ENCODE measurements around the gene DTD2.

DNA sequence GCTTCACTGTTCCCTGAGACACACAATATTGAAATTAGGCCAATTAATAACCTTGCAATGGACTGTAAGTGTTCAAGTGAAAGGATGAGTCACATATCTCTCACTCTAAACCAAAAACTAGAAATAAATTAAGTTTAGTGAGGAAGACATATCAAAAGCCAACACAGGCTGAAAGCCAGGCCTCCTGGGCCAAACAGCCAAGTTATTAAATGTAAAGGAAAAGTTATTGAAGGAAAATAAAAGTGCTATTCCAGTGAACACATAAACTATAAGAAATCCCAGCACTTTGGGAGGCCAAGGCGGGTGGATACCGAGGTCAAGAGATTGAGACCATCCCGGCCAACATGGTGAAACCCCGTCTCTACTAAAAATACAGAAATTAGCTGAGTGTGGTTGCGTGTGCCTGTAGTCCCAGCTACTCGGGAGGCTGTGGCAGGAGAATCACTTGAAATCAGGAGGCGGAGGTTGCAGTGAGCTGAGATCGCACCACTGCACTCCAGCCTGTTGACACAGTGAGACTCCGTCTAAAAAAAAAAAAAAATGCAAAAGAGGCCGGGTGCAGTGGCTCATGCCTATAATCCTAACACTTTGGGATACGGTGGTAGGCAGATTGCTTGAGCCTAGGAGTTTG is 26.6 kb downstream of the DTD2 start:
- TF ChIP-seq GATA2 (IDR thresholded peaks at IDR 0.05; ENCODE audit: low read depth, low read length) (no peak), GATA3 (IDR thresholded peaks at IDR 0.05; ENCODE audit: low read depth, low read length) (no peak)
